HPDE6-E6E7 (cell line): ENCODE data around the gene MFSD6.

Experiments
- DNase-seq: peaks from one replicate; pipeline ENCODE4 v3.0.0; 2011; ENCODE audit warnings: missing footprints; ENCODE audit errors: extremely low spot score

The MFSD6 gene

DNA sequence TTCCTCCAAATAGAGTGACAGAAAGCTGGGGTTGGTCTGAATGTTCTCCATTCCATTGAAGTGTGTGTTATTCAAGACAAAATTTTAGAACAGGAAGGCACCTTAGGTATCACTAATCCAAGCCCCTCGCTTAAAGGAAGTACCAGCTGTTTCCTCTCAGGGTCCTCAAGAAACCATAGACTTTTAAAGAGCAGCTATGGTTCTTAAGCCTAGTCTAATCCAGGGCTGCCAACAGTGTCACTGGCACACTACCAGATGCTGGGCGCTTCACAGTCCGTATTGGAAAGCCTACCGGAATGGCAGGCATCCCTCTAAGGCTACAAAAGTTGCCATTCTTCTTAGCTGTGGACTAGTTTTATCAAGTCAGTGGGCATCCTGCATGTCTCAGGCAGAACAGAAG lies 124.4 kb downstream of the MFSD6 start:
- DNase-seq: no peak

DNA sequence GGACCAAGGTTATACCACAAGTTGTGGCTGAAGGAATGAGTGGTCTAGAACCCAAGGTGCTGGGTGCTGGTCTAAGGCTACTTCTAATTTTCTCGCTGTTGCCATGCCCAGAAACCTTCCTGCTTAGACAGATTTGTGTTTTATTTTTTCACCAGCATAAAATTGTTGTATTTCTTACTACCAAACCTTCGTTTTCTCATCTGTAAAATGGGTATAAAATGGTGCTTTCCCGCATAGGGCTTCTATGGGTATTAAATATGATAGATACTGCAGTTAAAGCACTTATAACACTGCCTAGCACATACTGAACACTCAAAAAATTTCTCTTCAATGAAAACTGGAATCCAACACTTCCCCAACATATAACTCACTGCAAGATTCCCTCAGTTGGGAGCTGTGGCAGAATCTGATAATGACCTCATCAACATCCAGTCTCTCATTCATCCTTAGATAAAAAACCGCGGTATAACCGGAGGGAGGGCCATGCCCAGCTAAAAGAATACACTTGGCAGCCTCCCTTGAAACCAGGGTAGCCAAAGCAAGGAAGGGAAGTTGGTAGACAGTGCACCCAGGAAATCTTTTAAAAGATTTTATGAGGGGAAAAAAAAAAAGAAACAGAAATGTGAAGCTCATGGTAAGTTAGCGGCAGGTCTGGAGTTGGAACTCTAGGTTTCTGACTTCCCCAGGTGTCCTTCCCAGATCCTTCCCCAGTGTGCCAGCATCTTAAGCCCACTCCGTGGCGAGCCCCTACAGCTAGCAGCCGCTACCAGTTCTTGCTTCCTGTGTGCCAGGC lies 125.2 kb downstream of the MFSD6 start:
- DNase-seq: no peak

DNA sequence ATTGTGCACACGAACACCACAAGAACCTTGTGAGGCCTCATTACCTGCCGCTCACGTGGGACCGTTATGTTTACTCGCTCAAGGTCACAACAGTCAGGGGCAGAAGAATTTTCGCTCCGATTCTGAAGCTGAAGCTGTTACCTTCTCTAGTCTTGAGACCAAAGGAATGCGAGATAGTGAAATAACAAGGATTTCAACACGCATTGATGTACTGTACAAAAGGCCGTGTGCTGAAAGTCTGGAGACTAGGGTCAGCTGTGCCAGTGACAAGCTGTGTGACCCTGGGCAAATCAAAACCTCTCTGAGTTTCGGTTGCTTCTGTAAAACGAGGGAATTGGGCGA lies 125.8 kb downstream of the MFSD6 start:
- DNase-seq: no peak

DNA sequence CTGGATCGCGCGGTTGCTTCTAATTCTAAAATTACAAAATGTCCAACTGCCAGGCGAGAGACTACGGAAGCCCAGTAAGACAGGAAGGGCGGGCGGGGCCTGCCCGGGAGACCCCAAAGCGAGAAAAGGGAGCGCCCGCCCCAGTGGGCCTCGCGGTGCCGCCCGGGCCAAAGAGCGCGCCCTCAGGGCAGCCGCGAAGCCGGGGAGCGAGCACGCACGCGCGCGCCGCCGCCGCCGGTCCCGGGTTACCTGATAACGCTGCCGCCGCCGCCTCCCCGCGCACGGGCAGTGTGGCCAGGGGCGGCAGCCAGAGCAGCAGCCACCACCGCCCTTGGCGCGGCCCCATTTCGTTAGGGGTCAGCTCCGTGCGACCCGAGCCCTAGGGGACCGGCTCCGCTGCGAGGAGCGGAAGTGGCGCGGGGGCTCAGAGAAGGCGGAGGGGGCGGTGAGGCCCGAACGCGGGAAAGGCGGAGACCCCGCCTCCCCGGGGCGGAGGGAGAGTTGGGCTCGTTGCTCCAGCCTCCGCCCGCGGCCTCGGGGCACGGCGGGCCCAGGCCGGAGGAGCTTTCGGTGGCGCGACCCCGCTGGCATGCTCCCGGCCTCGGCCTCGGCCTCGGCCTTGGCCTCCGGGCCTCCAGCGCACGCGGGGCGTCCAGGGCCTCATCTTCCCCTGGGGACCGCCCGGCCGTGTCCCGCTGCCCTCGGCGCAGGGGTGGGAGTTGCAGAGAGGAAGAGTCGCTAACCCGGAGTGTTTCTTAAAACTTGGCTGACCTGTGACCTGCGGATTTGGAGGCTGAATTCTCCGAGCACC lies 126.4 kb downstream of the MFSD6 start, which contains the start of gene NEMP2:
Gene NEMP2 (minus strand): TSS at position 413 of the 811 bp plus-strand sequence. CDS start 67 bp downstream, at position 346.
- DNase-seq: peak; percentile 47

DNA sequence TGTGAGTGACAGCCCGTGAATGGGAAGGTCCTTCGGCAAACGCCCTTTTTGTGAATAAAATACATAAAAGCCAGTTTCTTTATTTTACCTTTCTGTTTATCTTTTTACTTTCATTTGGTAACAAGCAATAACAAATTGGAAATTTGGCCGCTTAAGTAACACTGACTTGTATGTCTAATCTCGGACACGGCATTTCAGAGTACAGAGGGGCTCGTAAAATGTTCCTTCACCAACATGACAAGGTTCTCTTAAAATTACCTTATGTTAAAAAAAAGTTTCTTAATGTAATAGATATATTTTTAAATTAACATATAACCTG lies 126.9 kb downstream of the MFSD6 start:
- no peak for DNase-seq

DNA sequence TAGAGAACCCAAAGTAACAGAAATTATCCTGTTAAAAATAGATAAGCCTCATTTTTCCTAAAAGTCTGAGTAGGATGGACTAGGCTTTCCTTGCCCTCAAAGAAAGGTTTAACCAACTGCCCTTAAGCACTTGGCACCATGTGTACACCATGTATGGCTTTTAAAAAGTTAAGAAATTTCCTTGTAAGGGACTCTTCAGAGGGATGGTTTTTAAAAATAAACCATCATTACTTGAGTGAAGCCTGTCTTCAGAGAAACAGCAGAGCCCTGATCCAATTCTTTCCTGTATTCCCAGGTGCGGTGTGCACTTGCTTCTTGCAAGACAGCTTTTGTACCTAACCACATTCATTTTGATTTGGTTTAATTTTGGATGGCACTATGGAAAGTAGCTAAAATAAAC lies 127.4 kb downstream of the MFSD6 start:
- DNase-seq: no peak

DNA sequence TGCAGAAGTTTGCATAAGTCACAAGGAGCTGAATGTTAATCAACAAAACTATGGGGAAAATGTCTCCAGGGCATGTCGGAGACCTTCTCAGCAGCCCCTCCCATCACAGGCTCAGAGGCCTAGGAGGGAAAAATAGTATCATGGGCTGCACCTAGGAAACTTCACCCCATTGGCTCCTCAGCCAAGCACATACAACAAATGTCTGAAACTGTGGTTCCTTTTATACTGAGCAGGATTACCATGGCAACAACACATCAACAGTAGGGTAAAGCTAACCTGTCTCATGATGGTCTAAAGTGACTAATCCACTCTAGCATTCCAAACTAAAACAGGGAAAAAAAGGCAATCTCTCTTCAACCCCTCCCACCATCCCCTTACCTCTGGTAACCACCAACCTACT lies 129.6 kb downstream of the MFSD6 start:
- no peak for DNase-seq

DNA sequence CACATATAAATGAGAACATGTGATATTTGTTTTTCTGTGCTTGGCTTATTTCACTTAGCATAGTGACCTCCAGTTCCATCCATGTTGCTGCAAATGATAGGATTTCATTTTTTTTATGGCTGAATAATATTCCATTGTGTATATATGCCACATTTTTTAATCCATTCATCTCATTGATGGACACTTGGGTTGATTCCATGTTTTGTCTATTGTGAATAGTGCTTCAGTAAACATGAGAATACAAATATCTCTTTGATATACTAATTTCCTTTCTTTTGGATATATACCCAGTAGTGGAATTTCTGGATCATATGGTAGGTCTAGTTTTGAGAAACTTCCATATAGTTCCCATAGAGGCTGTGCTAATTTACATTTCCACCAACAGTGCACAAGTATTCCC lies 130.0 kb downstream of the MFSD6 start:
- DNase-seq: no peak

DNA sequence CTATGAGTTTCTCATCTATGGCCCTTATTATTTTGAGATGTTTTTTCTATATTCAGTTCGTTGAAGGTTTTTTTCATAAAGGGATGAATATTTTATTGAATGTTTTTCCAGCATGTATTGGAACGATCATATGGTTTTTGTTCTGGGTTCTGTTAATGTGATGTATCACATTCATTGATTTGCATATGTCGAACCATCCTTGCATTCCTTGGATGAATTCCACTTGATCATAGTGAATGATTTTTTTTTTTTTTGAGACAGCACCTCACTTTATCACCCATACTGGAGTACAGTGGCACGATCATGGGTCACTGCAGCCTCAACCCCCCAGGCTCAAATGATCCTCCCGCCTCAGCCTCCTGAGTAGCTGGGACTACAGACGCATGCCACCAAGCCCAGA lies 131.9 kb downstream of the MFSD6 start:
- no peak for DNase-seq

DNA sequence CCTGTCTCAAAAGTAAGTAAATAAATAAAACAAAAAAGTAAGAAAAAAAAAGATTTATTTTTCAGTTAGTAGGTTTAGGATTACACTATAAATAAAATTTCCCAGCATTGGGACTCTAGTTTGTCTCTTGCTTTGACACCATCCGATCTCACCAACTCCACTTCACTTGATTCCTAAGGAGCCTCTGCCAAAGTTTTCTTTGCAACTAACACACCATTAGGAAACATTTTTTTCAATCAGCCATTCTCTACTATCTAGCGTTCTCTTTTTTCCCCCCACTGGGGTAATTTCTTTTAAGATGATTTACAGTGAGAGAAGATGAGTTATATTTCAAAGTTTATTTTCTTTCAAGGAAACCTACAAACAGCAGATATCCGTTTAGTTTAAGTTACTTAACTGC lies 136.9 kb downstream of the MFSD6 start:
- DNase-seq: no peak

DNA sequence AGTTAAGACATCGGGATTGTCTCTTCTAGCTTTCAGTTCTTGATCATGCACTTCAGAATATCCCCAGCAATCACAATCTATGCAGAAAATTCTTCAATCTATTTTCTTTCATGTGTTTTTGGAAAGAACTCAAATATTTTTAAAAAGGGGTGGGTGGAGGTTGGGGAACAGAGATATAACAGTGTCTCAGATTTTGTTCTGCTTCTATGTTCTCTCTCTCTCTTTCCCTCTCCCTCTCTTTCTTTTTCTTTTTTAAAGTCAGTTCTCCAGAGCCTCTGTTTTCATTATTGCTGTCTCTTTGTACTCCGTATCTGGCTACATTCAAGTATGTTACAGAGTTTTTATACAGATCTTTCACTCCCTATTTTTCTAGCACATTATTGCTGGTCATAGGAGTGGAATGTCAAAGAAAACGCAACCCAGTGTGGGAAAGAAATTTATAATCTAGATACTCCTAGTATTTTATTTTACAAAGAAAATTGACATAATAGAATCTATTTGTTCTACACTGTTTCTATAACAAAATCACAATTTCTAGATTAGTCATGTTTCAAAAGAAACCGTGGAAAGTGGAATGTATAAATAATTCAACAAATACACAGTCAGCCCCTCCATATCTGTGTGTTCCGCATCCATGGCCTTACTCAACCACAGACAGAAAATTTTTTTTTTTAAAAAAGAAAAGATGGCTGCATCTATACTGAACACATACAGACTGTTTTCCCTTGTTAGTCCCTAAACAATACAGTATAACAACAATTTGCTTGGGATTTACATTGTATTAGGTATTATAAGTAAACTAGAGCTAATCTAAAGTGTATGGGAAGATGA lies 137.6 kb downstream of the MFSD6 start:
- no peak for DNase-seq

DNA sequence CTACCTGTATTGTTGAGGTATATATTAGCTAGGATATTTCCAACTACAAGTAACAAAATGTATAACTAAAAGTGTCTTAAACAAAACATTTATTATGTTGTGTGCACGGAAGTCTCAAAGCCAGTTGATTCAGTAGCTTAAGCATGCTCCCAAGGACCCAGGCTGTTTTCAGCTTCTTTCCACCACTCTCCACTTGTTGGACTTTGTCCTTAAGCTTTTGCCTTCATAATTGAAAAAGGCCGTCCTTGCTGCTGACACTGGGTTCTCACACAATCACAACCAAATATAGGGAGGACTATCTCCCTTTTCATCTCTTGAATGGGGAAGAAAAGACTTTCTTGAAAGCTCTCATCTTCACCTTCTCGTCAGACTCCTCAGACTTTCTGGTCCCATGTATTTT lies 138.6 kb downstream of the MFSD6 start:
- DNase-seq: no peak

DNA sequence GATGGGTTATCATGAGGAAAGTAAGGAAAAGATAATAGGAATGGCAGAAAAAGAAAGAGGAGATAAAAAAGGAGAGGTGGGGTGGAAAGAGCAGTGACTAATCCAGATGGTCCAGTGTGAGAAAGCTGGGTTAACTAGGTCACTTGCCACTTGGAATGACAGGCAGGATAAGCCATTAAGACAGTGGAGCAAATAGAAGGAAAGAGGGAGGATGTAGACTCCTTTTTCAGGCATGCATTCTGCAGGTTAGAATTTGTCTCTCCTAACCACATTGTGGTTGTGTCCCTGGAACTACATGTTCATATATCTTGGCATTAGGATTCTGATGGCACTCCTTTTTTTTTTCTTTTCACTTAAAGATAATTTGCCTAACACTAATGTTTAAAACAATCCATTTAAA lies 139.7 kb downstream of the MFSD6 start:
- DNase-seq: no peak

DNA sequence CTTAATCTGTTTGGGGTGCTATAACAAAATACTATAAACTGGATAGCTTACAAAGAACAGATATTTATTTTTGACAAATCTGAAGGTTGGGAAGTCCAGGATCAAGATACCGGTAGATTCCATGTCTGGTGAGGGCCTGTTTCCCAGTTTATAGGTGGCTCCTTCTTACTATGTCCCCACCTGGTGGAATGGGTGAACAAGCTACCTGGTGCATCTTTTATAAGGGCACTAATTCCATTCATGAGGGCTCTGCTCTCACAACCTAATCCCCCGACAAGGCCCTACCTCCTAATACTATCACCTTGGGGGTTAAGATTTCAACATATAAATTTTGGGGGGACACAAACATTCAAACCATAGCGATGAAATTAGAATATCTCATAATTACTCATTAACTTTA lies 142.0 kb downstream of the MFSD6 start:
- no peak for DNase-seq
